ENCODE measurements around the gene MEIS1.
"Not testable (repeated sequence)": the region's sequence is repeated elsewhere in the genome, so short reads cannot be mapped to it uniquely, and the experiment has no call there.

The MEIS1 gene

GRCh38 chr2:66466433-66466832, 31.5 kb downstream of the MEIS1 start:
- Histone ChIP-seq H3K9me3 (ENCODE audit: control insufficient read depth, insufficient read depth, low read length) (no peaks in the 10 kb centered on the region), H3K36me3 (ENCODE audit: control insufficient read depth, insufficient read depth, low read length) (no peaks in the 10 kb centered on the region), H3K4me3 (ENCODE audit: low read depth, low read length) (no peak overlapping the region), H3K27me3 (ENCODE audit: control insufficient read depth, insufficient read depth, low read length) (no peaks in the 10 kb centered on the region), H3K4me1 (ENCODE audit: control insufficient read depth, insufficient read depth, low read length) (peaks cover 12% of the 10 kb centered on the region), H3K9ac (ENCODE audit: low read depth, low read length) (no peak overlapping the region)

GRCh38 chr2:66467718-66468117, 32.8 kb downstream of the MEIS1 start:
- Histone ChIP-seq H3K36me3 (ENCODE audit: control insufficient read depth, insufficient read depth, low read length) (no peaks in the 10 kb centered on the region), H3K4me1 (ENCODE audit: control insufficient read depth, insufficient read depth, low read length) (peaks cover 12% of the 10 kb centered on the region), H3K27me3 (ENCODE audit: control insufficient read depth, insufficient read depth, low read length) (no peaks in the 10 kb centered on the region), H3K9ac (ENCODE audit: low read depth, low read length) (no peak overlapping the region), H3K4me3 (ENCODE audit: low read depth, low read length) (no peak overlapping the region), H3K9me3 (ENCODE audit: control insufficient read depth, insufficient read depth, low read length) (no peaks in the 10 kb centered on the region)

DNA sequence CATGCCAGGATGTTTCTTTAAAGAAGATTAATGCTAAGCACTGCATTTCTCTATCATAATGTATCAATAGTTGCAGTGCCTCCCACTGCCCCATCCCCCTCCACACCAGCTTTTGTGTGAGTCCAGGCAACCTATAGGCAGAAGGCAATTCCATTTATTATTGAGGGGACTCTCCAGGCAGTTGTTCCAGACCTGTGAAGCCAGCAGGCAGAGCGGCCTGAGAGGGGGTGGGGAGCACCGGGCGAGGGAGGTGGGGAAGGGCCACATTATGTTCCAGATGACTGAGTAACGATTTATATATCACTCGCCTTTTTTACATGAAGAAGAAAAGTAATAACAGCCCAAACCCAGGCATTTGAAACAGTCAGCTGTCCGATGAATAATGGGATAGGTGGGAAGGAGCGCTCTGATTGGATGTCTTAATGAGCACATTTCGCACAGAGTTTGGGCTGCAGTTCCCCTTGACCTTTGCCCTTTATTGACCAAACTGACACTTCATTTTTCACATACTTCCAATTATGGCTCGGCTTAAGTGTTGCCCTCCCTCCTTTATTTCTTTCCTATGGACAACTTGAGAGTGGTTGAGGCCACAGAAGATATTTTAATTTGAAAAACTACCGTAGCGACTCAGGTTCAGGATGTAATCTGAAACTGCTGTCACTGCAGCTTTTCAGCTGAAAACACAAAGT, 34.4 kb downstream of the MEIS1 start:
- Histone ChIP-seq H3K36me3 (ENCODE audit: control insufficient read depth, insufficient read depth, low read length) (no peaks in the 10 kb centered on the region), H3K4me1 (ENCODE audit: control insufficient read depth, insufficient read depth, low read length) (peaks cover 14% of the 10 kb centered on the region), H3K27me3 (ENCODE audit: control insufficient read depth, insufficient read depth, low read length) (no peaks in the 10 kb centered on the region), H3K9ac (ENCODE audit: low read depth, low read length) (no peak overlapping the region), H3K4me3 (ENCODE audit: low read depth, low read length) (no peak overlapping the region), H3K9me3 (ENCODE audit: control insufficient read depth, insufficient read depth, low read length) (no peaks in the 10 kb centered on the region)

GRCh38 chr2:66470199-66470598, 35.3 kb downstream of the MEIS1 start:
- Histone ChIP-seq H3K4me3 (ENCODE audit: low read depth, low read length) (no peak overlapping the region), H3K36me3 (ENCODE audit: control insufficient read depth, insufficient read depth, low read length) (no peaks in the 10 kb centered on the region), H3K4me1 (ENCODE audit: control insufficient read depth, insufficient read depth, low read length) (peaks cover 14% of the 10 kb centered on the region), H3K9me3 (ENCODE audit: control insufficient read depth, insufficient read depth, low read length) (no peaks in the 10 kb centered on the region), H3K27me3 (ENCODE audit: control insufficient read depth, insufficient read depth, low read length) (no peaks in the 10 kb centered on the region), H3K9ac (ENCODE audit: low read depth, low read length) (no peak overlapping the region)

GRCh38 chr2:66472225-66472843, 37.4 kb downstream of the MEIS1 start:
- no peak overlapping the region for H3K9ac ChIP-seq (ENCODE audit: low read depth, low read length)
- no peaks in the 10 kb centered on the region for H3K36me3 ChIP-seq (ENCODE audit: control insufficient read depth, insufficient read depth, low read length)
- H3K27me3 ChIP-seq (ENCODE audit: control insufficient read depth, insufficient read depth, low read length) = no peaks in the 10 kb centered on the region
- no peaks in the 10 kb centered on the region for H3K9me3 ChIP-seq (ENCODE audit: control insufficient read depth, insufficient read depth, low read length)
- peaks cover 14% of the 10 kb centered on the region for H3K4me1 ChIP-seq (ENCODE audit: control insufficient read depth, insufficient read depth, low read length)
- H3K4me3 ChIP-seq (ENCODE audit: low read depth, low read length) = no peak overlapping the region

GRCh38 chr2:66477135-66477842, 42.4 kb downstream of the MEIS1 start:
- Histone ChIP-seq H3K27me3 (ENCODE audit: control insufficient read depth, insufficient read depth, low read length) (no peaks in the 10 kb centered on the region), H3K9ac (ENCODE audit: low read depth, low read length) (no peak overlapping the region), H3K36me3 (ENCODE audit: control insufficient read depth, insufficient read depth, low read length) (no peaks in the 10 kb centered on the region), H3K4me3 (ENCODE audit: low read depth, low read length) (no peak overlapping the region), H3K4me1 (ENCODE audit: control insufficient read depth, insufficient read depth, low read length) (peaks cover 12% of the 10 kb centered on the region), H3K9me3 (ENCODE audit: control insufficient read depth, insufficient read depth, low read length) (no peaks in the 10 kb centered on the region)

- H3K4me3 ChIP-seq (ENCODE audit: low read depth, low read length) = no peak overlapping the region
- H3K36me3 ChIP-seq (ENCODE audit: control insufficient read depth, insufficient read depth, low read length) = no peaks in the 10 kb centered on the region
- no peaks in the 10 kb centered on the region for H3K27me3 ChIP-seq (ENCODE audit: control insufficient read depth, insufficient read depth, low read length)
- H3K9ac ChIP-seq (ENCODE audit: low read depth, low read length) = no peak overlapping the region
- H3K4me1 ChIP-seq (ENCODE audit: control insufficient read depth, insufficient read depth, low read length) = peaks cover 12% of the 10 kb centered on the region
- H3K9me3 ChIP-seq (ENCODE audit: control insufficient read depth, insufficient read depth, low read length) = no peaks in the 10 kb centered on the region
Measured at GRCh38 chr2:66478299-66478698, 43.4 kb downstream of the MEIS1 start.

GRCh38 chr2:66478731-66479316, 43.9 kb downstream of the MEIS1 start:
- Histone ChIP-seq H3K4me1 (ENCODE audit: control insufficient read depth, insufficient read depth, low read length) (peaks cover 12% of the 10 kb centered on the region), H3K36me3 (ENCODE audit: control insufficient read depth, insufficient read depth, low read length) (no peaks in the 10 kb centered on the region), H3K9me3 (ENCODE audit: control insufficient read depth, insufficient read depth, low read length) (no peaks in the 10 kb centered on the region), H3K27me3 (ENCODE audit: control insufficient read depth, insufficient read depth, low read length) (no peaks in the 10 kb centered on the region), H3K9ac (ENCODE audit: low read depth, low read length) (no peak overlapping the region), H3K4me3 (ENCODE audit: low read depth, low read length) (no peak overlapping the region)

- Histone ChIP-seq H3K9ac (ENCODE audit: low read depth, low read length) (no peak overlapping the region), H3K4me1 (ENCODE audit: control insufficient read depth, insufficient read depth, low read length) (peaks cover 10% of the 10 kb centered on the region), H3K27me3 (ENCODE audit: control insufficient read depth, insufficient read depth, low read length) (no peaks in the 10 kb centered on the region), H3K4me3 (ENCODE audit: low read depth, low read length) (no peak overlapping the region), H3K9me3 (ENCODE audit: control insufficient read depth, insufficient read depth, low read length) (no peaks in the 10 kb centered on the region), H3K36me3 (ENCODE audit: control insufficient read depth, insufficient read depth, low read length) (no peaks in the 10 kb centered on the region)
Measured at GRCh38 chr2:66481100-66481549, 46.2 kb downstream of the MEIS1 start.

GRCh38 chr2:66485252-66485651, 50.3 kb downstream of the MEIS1 start:
- H3K4me3 ChIP-seq (ENCODE audit: low read depth, low read length); H3K36me3 ChIP-seq (ENCODE audit: control insufficient read depth, insufficient read depth, low read length); H3K27me3 ChIP-seq (ENCODE audit: control insufficient read depth, insufficient read depth, low read length); H3K9ac ChIP-seq (ENCODE audit: low read depth, low read length); H3K9me3 ChIP-seq (ENCODE audit: control insufficient read depth, insufficient read depth, low read length): not testable (repeated sequence)
- H3K4me1 ChIP-seq (ENCODE audit: control insufficient read depth, insufficient read depth, low read length) = peaks cover 21% of the 10 kb centered on the region

GRCh38 chr2:66488946-66489345, 54.0 kb downstream of the MEIS1 start:
- Histone ChIP-seq H3K4me3 (ENCODE audit: low read depth, low read length) (no peak overlapping the region), H3K36me3 (ENCODE audit: control insufficient read depth, insufficient read depth, low read length) (no peaks in the 10 kb centered on the region), H3K9ac (ENCODE audit: low read depth, low read length) (no peak overlapping the region), H3K4me1 (ENCODE audit: control insufficient read depth, insufficient read depth, low read length) (peaks cover 16% of the 10 kb centered on the region), H3K9me3 (ENCODE audit: control insufficient read depth, insufficient read depth, low read length) (no peaks in the 10 kb centered on the region), H3K27me3 (ENCODE audit: control insufficient read depth, insufficient read depth, low read length) (no peaks in the 10 kb centered on the region)

Measured in iPS-15b (cell line).